HG02973 (cell line): Measurements from ENCODE around the gene CRYGB.
"Not testable (repeated sequence)": the region's sequence is repeated elsewhere in the genome, so short reads cannot be mapped to it uniquely, and the experiment has no call there.

Source experiments
- ATAC-seq: cut with Tn5 transposase; IDR thresholded peaks from one replicate; pipeline ENCODE4 v1.9.1; 2021; ENCODE audit warnings: moderate library complexity; ENCODE audit not compliant: unreplicated experiment

CRYGB gene

DNA sequence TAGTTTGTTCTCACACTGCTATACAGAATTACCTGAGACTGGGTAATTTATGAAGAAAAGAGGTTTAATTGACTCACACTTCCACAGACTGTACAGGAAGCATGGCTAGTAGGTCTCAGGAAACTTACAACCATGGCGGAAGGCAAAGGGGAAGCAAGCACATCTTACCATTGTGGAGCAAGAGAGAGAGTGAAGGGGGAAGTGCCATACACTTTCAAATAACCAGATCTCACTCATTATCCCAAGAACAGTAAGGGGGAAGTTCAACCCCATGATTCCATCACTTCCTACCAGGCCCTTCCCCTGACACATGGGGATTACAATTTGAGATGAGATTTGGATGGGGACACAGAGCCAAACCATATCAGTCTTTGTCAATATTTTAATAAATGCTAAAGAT lies 5.0 kb upstream of the CRYGB start:
- ATAC-seq = no peak

DNA sequence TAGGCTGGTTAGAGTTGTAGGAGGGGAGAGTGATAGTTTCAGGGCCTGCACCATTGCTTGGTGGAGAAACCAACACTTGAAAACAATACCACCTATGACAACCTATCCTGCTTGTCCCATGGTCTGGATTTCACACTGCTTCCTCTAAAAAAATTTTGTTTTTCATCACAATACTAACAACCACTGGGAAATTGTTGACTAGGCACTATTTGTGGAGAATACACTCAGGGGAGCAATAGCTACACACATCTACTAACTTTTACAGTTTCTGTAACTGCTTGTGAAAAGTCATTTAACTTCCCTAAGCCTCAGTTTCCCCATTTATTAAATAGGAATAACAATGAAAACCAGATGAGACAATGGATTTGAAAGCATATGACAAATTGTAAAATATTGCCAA lies 4.1 kb upstream of the CRYGB start:
- ATAC-seq = no peak

DNA sequence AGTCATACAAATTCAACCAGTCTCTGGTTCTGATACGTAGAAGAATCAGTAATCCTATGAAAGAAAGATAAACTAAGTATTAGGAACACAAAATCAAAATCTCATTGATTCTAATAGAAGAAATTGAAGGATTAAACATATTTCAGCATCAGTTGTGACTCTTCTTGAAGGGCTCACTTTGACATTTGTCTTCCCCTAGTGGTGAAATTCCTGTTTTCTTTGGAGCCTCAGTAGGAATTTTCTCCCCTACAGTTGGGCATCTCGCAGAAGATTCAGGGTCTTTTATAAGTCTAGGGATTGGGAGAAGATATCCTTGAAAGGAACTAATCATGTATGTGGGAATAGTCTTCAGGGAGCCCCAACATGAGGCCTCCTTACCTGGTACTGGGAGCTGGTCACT lies 2.8 kb upstream of the CRYGB start:
- ATAC-seq = no peak

DNA sequence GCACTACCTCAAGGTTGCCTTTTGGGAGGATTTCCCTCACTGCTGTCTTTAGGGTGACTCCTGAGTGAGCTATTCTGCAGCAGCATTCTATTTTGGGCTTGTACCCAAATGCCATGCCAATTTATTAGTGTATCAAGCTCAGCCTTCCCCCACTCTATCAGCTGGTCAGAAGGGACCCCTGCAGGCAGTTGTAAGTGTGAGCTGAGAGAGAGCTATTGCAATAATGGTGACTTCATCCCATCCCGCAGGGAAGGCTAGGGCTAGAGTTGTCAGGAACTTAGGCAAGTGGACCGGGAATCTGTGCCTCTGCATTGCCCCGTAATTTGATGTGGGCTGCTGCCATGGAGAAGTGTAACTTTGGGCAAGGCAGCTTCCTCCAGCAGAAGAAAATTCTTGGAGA lies 1.8 kb upstream of the CRYGB start:
- ATAC-seq = no peak

DNA sequence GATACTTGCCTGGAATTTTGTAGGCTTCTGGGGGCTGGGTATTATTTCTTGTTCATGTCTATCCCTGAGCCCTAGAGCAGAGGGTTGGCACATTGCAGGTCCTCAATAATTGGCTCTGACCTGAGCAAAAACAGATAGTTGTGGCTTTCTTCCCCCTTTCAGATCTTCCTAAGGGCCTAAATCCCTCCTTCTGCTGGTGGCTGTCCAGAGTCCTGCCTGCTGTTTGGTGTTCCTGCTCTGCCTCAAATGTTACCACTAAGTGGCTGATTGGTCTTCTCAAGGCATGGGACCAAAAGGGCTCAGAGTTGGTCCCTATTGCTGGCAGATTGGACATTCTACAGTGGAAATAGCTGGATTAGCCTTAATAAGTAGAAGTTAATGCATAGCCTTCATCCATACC lies 1.1 kb upstream of the CRYGB start:
- ATAC-seq = no peak

DNA sequence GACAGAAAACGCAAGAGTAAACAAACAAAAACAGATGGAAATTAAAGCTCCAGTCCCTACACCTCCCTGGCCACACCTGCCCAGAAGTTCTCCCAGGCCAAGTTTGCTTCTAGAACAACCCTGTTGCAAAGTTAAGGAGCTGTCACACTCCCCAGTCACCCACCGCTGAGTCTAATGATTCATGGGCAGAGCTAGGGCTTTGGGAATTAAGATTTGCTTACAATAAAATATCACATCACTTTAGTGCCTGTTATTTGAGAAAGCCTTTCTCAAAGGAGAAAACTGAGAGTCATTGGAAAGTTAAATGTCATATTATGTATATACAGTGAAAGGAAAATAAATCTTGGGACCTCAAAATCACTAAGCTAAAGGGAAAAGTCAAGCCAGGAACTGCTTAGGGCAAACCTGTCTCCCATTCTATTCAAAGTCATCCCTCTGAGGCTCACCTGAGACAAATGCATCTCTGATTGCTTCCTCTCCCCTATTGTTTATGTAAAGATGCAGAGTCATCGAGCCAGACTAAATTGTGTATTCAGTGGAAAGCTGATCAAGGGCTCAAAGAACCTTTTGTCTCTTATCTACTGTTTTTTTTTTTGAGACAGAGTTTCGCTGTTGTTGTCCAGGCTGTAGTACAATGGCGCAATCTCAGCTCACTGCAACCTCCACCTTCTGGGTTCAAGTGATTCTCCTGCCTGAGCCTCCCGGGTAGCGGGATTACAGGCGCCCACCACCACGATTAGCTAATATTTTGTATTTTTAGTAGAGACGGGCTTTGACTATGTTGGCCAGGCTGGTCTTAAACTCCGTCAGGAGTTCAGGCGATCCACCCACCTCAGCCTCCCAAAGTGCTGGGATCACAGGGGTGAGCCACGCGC lies 2.8 kb downstream of the CRYGB start:
- no peak for ATAC-seq

DNA sequence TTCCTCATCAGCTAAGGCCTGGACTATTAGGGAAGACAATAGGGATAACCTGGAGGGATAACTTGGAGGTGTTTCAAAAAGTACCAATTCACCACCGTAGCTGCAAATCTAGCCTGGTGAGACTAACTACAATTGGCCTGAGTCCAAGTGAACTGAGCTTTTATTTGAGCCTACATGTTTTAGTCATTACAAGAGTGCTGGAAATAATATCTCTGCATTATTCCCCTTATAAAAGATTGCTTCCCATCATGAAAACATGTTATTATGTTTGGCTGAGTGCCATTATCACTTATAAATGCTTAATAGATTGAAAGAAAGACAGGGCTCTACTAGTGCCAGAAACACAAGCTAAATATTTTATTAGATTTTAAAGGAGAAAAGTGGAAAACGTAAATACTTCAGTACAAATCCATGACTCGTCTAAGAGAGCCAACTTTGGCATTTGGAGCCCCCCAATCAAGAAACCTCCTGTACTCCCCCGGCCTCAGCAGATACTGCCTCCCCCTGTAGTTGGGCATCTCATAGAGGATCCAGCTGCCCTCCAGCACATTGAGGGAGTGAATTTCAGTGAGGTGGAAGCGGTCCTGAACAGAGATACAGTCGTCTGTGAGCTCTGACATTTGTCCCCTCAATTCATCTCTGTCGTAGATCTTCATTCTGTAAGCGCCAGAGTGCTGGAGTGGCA lies 3.6 kb downstream of the CRYGB start:
- no peak for ATAC-seq

DNA sequence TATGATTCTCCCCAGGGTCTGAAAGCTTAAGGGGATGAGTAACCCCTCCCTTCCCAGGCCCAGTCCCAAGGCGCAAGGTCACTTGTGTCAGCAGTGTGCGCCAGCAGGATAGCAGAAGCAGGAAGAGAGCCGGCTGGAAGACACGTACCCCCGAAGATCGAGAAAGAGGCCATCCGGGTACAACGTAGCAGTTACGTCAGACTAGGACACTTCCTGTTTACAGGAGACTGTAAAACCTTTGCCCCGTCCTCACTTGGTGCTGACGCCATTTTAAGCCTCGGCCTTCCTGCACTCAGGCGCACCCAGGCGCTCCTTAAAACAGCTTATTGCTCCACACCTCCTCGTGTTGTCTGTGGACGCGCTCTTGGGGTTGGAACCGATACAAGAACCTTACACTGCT lies 6.5 kb downstream of the CRYGB start:
- ATAC-seq = no peak

DNA sequence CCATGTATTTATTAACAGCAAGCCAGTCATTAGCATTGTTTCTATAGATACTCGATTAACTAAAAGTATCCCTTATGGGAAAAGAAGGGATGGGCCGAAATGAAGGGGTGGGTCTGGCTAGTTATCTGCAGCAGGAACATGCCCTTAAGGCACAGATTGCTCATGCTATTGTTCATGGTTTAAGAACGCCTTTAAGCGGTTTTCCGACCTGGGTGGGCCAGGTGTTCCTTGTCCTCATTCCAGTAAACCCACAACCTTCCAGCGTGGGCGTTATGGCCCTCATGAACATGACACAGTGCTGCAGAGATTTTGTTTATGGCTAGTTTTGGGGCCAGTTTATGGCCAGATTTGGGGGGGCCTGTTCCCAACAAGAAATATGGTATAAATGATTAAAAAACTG lies 7.6 kb downstream of the CRYGB start:
- ATAC-seq = not testable (repeated sequence)

DNA sequence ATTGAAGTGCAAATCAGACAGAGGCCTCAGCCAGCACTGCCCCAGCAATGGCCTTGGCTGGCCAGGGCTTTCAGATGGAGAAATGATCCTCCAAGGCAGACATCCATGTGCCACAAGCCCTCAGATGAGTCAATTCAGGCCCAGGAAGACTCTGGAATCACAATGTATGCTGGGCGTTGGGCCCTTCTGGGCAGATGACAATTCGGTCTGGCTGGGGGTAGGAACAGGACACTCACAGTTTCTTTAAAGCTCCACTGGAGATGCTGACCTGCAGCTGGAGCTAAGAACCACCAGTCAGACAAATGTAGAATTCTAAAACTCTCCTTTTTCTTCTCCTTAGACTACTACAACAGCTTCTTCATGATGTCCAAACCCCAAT lies 9.3 kb downstream of the CRYGB start:
- ATAC-seq = no peak

DNA sequence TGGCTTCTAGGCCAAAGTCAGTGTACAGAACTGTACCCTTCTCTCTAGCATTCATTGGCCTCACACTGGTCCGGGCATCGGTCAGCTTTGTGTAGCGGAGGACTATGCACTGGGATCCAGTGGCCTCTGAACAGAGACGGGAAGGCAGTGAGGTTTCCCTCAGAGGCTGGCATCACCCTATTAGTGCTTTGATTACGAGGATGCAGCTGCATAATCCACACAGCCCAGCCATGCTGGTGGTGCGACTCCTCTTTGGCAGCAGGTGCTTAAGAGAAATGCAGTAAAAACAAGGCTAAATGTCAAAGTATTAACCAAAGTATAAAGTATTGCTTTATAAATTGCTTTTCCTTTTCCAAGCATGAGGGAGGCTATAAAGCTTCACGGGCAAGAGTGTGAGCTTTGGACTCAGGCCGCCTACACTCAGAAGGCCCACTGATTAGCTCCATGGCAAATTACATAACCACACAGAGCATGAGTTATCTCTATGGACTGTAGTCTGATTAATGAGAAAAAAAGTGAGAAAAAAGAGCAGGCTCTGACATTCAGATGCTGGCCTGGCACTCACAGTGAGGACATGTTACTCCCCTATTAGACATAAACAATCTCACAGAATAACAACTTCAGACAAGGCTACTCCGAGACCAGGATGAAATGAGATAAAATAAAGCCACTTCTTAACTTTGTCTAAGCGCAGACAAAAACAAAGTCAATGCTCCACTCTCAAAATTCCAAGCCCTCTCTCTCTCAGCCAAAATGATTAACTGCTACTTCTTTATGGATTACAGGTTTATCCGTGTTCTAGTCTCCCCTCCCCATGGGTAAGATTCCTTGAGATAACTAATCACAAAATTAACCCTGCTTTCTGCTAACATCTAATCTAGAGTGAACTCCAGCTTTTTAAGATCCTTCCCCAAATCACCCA lies 9.9 kb downstream of the CRYGB start:
- no peak for ATAC-seq

DNA sequence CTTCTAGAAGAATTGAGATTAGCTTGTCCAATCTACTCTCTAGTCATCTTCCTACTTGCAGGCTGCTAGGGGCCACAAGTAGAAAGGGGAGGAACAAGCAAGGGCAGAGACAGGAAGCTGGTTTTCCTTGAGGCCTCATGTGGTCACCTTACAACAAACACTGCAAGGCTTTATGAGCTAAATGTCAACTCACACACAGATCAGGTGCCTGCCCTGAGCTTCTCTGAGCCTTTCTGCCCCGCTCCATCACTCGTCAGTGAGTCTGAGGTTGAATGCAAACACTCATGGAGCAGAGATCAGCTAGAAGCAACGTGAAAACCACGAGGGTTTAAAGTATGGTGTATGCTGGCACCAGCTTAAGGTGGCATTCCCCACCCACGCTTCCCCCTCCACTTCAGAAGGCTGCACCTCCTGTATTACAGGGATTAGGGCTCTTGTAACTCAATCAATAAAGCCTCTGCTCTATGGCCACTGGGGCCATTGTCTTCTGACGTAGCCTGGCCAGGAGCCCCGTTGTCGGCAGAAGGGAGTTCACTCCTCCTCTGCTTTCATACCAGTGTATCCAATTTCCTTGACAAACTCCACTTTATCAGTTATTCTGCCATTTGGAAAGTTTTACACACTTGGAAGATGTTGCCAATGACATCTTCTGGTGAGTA lies 10.9 kb downstream of the CRYGB start:
- no peak for ATAC-seq

DNA sequence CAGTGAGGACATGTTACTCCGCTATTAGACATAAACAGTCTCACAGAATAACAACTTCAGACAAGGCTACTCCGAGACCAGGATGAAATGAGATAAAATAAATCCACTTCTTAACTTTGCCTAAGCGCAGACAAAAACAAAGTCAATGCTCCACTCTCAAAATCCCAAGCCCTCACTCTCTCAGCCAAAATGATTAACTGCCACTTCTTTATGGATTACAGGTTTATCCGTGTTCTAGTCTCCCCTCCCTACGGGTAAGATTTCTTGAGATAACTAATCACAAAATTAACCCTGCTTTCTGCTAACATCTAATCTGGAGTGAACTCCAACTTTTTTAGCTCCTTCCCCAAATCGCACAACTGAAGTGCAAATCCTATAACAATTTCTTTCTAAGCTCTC lies 15.2 kb downstream of the CRYGB start:
- ATAC-seq = no peak

DNA sequence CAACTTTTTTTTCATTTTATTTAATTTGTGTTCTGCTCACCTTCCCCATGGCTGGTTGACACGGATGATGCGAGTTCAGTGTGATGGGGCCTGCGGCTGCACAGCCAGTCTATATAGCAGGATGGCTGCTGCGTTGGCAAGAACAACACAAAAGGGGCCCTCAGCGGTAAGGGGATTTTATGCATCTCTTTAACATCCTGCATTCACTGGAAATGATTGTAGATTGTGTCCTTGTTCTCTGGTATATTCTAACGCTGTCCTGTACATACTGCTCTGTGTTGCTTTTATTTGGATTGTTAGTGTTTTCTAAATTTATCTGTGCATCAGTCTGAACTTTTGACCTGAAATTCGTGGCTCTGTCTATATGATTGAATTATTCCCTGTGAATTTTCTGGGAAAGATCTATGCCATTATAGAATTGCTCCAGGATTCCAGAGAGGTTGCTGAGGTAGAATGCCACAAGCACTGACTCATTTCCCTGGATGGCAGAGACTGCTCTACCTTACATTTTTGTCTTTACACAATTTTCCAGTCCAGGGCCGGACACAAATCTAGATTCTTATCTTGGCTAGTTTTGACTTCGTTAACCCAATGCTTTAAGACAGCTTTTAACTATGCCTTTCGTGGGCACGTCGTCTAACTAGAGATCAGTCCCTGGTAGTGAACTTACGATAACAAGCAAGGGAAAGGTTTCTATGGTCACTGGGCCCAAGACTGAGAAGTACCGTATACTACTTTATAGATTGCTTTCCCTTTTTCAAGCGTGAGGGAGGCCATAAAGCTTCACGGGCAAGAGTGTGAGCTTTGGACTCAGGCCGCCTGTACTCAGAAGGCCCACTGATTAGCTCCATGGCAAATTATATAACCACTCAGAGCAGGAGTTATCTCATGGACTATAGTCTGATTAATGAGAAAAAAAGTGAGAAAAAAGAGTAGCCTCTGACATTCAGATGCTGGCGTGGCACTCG lies 15.9 kb downstream of the CRYGB start, which contains the start of gene CRYGC:
Gene CRYGC (minus strand): TSS at position 85 of the 968 bp plus-strand sequence. CDS start 36 bp downstream, at position 49.
- ATAC-seq = no peak

DNA sequence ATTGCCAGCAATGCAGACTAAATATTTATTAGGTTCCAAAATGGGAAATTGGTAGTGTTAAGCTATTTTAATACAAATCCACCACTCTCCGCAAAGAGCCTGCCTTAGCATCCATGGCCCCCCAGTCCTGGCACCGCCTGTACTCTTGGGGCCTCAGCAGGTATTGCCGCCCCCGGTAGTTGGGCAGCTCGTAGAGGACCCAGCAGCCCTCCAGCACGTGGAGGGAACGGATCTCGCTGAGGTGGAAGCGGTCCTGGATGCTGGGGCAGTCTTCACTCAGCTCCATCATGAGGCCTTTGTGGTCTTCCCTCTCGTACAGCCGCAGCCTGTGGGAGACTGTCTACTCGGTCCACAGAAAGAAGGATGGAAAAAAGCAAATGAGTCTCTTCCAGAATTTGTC lies 17.8 kb downstream of the CRYGB start:
- no peak for ATAC-seq

DNA sequence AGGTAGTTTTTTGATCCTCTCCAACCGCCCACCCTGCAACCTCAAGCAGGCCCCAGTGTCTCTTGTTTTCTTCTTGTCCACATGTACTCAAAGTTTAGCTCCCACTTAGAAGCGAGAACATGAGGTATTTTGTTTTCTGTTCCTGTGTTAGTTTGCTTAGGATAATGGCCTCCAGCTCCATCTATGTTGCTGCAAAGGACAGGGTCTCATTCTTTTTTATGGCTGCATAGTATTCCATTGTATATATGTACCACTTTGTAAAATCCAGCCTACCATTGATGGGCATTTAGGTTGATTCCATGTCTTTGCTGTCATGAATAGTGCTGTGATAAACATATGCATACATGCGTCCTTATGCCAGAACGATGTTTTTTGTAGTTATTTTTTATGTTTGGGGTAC lies 18.9 kb downstream of the CRYGB start:
- no peak for ATAC-seq

DNA sequence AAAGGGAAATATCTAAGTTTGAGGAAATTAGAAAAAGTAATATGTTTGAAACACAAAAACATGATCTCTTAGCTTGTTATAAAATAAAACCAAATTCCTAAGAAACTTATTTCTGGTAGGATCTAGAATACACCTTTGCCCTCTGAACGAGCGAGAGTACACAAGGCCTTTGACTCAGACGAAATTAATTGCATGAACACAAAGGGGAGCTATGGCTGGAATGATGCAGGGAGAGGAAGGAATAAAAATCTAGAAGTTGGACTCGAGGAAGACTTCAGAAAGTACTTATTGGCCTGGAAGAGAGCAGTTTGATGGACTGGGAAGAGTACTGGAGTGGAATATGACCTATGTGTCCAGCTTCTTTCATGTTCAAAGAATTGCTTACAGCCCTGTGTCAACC lies 20.7 kb downstream of the CRYGB start:
- no peak for ATAC-seq

DNA sequence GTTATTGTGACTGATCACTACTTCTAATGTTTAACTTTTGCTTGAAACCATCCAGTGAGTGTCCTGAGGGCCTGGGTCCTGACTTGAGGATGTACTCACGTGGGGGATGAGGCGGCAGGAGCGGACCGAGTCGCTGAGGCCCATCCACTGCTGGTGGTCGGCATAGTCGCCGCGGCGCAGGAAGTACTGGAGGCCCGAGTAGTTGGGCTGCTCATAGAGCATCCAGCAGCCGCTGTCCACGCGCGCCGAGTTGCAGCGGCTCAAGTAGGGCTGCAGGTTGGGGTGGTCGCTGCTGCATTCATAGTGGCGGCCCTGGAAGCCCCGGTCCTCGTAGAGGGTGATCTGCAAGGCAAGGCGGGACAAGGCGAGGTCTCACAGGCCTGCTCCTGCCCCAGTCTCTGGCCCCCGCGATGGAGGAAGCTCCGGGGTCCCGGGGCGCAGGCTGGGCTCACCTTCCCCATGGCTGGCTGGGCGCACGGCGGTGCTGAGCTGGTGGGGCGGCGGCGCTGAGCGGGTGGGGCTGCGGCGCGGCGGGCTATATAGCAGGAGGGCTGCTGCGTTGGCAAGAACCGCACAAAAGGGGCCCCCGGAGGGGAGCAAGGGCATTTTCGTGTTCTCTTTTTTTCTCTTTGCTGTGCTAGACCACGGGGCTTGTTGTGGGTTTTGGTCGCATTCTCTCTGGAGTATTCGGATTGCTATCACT lies 21.8 kb downstream of the CRYGB start, which contains the start of gene CRYGD:
Gene CRYGD (minus strand): TSS at position 512 of the 703 bp plus-strand sequence. CDS start 51 bp downstream, at position 461.
- not testable (repeated sequence) for ATAC-seq

DNA sequence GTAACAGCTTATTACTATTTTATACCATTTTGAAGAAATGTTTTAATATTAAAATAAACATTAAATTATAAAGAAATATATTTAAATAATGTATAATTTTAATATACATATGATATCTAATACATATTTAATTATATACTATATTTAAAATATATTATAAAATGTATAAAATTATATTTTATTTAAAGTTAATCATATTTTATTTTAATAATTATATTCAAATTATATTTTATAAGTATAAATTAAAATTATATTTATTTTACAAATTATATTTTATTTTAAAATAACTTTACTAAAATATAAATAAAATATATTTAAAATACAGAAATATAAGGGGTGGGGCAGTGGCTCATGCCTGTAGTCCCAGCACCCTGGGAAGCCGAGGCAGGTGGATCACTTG lies 23.7 kb downstream of the CRYGB start:
- ATAC-seq = no peak
